ENCODE results near the gene TUBD1.
"Not testable (repeated sequence)": the region's sequence is repeated elsewhere in the genome, so short reads cannot be mapped to it uniquely, and the experiment has no call there.

Gene TUBD1

DNA sequence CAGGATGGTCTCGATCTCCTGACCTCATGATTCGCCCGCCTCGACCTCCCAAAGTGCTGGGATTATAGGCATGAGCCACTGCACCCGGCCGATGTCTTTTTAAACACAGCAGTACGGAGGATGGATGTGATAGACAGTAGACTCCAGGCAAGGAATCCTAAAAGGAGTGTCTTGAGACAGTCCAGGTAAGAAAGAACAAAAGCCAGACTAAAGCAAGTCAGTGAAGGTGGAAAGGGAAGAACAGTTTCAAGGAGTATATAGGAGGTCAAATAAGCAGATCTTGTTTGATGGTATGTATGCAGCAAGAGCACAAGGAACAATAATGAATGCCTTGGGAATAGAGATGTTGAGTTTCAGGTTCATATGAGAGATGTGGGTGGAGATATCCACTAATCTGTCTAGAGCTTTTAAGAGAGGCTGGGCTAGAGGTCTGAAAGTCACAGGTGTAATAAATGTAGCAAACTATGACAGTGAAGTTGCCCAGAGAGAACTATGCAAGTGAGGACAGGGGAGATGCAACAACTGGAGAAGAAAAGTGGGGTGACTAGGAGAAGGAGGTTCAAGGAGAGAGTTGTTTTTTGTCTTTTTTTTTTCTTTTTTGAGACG lies 4.5 kb downstream of the TUBD1 start:
- DNase-seq (ENCODE audit: insufficient read length, low spot score) (no peak), FAIRE-seq (no peak)
- TF ChIP-seq, protein P1, sequence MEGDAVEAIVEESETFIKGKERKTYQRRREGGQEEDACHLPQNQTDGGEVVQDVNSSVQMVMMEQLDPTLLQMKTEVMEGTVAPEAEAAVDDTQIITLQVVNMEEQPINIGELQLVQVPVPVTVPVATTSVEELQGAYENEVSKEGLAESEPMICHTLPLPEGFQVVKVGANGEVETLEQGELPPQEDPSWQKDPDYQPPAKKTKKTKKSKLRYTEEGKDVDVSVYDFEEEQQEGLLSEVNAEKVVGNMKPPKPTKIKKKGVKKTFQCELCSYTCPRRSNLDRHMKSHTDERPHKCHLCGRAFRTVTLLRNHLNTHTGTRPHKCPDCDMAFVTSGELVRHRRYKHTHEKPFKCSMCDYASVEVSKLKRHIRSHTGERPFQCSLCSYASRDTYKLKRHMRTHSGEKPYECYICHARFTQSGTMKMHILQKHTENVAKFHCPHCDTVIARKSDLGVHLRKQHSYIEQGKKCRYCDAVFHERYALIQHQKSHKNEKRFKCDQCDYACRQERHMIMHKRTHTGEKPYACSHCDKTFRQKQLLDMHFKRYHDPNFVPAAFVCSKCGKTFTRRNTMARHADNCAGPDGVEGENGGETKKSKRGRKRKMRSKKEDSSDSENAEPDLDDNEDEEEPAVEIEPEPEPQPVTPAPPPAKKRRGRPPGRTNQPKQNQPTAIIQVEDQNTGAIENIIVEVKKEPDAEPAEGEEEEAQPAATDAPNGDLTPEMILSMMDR (IDR thresholded peaks at IDR 0.05; ENCODE audit: insufficient read depth, missing control alignments) = no peak

DNA sequence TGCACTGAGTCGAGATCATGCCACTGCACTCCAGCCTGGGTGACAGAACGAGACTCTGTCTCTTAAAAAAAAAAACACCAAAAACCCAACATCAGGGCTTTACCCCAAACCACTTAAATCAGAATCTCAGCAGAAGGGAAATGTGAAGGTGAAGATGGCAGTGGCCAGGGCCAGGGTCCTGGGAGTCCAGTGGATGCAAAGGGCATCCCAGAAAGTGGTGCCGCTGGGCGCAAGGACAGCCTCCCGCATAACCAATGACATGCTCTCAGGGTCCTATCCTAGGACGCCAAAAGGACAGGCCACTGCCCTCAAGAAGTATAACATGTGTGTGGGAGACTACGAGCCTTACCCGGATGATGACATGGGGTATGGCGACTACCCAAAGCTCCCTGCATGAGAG lies 7.9 kb downstream of the TUBD1 start:
- DNase-seq (ENCODE audit: insufficient read length, low spot score) = no peak
- no peak for FAIRE-seq
- TF ChIP-seq, protein P1 (IDR thresholded peaks at IDR 0.05; ENCODE audit: insufficient read depth, missing control alignments) = no peak

DNA sequence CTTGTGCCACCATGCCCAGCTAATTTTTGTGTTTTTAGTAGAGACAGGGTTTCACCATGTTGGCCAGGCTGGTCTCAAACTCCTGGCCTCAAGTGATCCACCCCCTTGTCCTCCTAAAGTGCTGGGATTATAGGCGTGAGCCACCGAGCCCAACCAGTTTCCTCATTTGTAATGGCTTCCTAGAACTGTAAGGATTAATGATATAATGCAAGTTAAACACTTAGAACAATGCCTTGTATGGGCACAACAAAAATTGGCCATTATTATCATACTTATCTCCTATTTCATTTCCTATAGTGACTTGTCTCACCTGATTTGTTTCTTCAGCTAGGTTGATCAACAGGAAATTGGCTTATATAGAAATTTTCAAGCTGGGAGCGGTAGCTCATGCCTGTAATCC lies 14.1 kb downstream of the TUBD1 start:
- DNase-seq (ENCODE audit: insufficient read length, low spot score) (no peak), FAIRE-seq (no peak)
- TF ChIP-seq, protein P1 (IDR thresholded peaks at IDR 0.05; ENCODE audit: insufficient read depth, missing control alignments) = no peak

DNA sequence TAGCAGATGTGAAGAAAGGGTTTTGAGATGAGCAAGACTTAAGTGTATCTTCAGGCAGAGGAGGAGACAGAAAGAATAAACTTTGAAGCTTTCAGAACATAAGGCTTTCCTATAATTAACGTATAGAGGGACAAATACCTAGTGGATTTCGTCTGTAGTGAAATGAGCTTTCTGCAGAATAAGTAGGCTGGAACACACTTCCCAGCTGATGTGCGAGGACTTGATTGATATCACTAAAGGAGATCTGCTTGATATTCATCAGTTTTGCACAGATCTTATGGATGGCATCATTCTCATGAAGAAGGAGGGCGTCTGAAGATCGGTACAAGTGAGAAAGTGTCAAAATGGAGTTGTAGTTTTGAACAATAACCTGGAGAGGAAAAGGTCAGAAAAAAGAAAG lies 14.8 kb downstream of the TUBD1 start:
- DNase-seq (ENCODE audit: insufficient read length, low spot score) = no peak

DNA sequence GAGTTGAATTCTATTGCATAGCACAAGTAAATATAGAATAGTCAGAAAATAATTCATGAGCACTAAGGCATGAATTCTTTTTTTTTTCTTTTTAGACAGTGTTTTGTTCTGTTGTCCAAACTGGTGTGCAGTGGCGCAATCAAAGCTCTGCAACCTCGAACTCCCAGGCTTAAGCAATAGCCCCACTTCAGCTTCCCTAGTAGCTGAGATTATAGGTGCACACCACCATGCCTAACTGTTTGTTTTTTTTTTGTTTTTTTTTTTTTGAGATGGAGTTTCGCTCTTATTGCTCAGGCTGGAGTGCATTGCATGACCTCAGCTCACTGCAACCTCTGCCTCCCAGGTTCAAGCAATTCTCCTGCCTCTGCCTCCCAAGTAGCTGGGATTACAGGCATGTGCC lies 16.6 kb downstream of the TUBD1 start:
- no peak for DNase-seq (ENCODE audit: insufficient read length, low spot score)
- no peak for FAIRE-seq
- TF ChIP-seq, protein P1 (IDR thresholded peaks at IDR 0.05; ENCODE audit: insufficient read depth, missing control alignments) = no peak

More for the DNA sequence above, 14.8 kb downstream of the TUBD1 start:
- TF ChIP-seq, protein P1 (IDR thresholded peaks at IDR 0.05; ENCODE audit: insufficient read depth, missing control alignments) = no peak
- no peak for FAIRE-seq

DNA sequence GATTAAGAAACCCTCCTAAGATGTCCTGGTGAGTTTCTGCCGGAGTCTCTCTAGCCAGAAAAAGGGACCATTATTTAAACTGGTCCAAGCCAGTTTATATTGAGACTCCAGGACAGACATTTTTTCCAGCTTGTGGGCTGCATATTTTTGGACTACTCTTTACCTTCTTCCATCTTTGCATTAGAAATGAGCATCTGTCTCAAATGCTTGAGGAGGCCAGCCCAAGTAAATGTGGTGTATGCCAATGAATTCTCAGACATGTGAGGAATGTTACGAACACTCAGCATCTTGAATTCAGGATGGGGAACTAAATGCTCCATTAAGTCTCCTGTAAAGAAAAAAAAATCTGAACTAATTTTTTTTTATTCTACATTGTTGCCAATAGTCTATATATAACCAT lies 18.4 kb downstream of the TUBD1 start:
- FAIRE-seq (no peak), DNase-seq (ENCODE audit: insufficient read length, low spot score) (no peak)
- TF ChIP-seq, protein P1 (IDR thresholded peaks at IDR 0.05; ENCODE audit: insufficient read depth, missing control alignments) = no peak

DNA sequence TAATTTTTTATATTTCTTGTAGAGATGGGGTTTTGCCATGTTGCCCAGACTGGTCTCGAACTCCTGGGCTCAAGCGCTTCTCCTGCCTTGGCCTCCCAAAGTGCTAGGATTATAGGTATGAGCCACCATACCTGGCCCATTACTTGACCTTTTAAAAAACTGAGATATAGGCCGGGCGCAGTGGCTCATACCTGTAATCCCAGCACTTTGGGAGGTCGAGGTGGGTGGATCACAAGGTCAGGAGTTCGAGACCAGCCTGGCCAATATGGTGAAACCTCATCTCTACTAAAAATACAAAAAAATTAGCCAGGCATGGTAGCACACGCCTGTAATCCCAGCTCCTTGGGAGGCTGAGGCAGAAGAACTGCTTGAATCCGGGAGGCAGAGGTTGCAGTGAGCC lies 19.3 kb downstream of the TUBD1 start:
- not testable (repeated sequence) for DNase-seq (ENCODE audit: insufficient read length, low spot score); FAIRE-seq

DNA sequence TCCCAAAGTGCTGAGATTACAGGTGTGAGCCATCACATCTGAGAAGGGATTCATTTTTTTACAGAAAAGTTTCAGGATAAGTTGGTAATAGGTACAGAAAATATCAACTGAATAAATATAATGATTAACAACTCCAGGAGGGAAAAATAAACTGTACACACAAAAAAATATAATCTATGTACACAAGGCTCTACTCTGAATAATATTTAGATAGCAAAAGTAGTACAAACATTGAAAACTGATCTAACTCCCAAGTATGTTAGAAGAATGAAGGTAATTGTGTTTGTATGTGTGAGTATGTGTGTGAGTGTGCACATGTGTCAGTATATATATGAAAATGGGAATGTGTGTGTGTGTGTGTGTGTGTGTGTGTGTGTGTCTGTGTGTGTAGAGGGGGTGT lies 20.4 kb downstream of the TUBD1 start:
- DNase-seq (ENCODE audit: insufficient read length, low spot score) = no peak
- FAIRE-seq = no peak
- TF ChIP-seq, protein P1 (IDR thresholded peaks at IDR 0.05; ENCODE audit: insufficient read depth, missing control alignments) = no peak

All from D721Med (cell line).